ENCODE measurements around the gene YPEL1.
"Not testable (repeated sequence)": the region's sequence is repeated elsewhere in the genome, so short reads cannot be mapped to it uniquely, and the experiment has no call there.

Gene YPEL1

DNA sequence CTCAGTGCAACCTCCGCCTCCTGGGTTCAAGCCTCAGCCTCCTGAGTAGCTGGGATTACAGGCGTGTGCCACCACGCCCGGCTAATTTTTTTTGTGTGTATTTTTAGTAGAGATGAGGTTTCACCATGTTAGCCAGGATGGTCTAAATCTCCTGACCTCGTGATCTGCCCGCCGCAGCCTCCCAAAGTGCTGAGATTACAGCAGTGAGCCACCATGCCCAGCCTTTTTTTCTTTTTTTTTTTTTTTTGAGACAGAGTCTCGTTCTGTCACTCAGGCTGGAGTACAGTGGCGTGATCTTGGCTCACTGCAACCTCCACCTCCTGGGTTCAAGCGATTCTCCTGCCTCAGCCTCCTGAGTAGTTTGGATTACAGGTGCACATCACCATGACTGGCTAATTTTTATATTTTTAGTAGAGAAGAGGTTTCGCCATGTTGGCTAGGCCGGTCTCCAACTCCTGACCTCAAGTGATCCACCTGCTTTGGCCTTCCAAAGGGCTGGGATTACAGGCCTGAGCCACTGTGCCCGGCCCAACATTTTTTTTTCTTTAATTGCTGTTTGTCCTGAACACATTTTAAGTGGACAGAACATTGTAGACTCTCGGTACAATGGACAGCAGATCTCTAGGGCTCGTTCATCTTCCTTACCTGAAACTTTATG, 14.3 kb downstream of the YPEL1 start:
- not testable (repeated sequence) for DNase-seq (ENCODE audit: low read depth in 3 of 3)

- DNase-seq (ENCODE audit: low read depth in 3 of 3): not testable (repeated sequence)
These were observed 15.3 kb downstream of the YPEL1 start for GRCh38 chr22:21720191-21720859.

DNA sequence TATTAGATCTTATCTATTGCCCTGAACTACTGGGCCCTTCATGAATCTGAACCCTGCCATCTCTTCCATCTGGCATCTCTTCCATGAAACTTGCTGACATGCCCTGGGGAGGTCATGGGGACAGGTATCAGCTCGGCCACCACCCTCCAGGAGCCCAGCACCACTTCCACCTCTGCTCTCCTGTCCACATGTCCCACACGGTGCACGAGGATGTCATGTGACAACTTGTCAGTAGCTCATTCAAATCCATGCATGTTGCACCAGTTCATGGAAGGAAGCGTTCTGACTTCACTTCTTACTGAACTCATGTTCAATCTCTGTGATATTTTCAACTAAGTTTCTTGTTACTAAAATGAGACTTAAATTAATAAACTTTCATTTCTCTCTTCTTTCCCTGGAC, 16.6 kb downstream of the YPEL1 start:
- no peak for DNase-seq (ENCODE audit: low read depth in 3 of 3)

GRCh38 chr22:21718499-21718898, 17.1 kb downstream of the YPEL1 start:
- no peak for DNase-seq (ENCODE audit: low read depth in 3 of 3)

DNA sequence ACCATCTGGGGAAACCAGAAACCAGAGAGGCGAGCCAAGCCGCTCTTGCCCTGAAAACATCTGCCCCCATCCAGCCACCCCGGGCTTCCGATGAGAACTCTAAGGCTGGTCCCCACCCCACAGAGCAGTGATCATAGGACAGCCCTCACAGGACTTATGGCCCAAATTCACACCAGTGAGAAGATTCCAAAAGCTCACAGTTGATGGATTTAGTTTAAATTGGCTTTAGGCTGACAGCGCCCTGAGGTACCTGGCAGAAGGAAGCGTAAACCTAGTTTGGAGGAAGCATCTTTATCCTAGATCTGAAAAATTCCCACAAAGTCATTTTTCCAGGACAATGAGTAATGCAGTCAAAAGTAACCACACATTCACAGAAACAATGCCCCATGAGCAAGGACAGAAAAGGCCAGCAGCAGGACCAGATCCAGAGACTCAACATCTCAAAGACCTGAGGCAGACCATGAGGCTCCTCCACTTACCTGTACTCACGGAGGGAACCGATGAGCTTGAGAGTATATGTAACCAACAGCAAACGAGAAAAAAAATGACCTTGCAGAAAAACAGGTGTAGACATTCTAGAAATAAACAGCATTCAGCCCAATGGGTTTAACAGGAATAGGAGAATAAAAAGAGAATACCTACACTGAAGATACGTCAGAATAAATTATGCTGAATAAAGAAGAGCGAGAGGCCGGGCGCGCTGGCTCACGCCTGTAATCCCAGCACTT, 19.0 kb downstream of the YPEL1 start:
- not testable (repeated sequence) for DNase-seq (ENCODE audit: low read depth in 3 of 3)

GRCh38 chr22:21714786-21715185, 20.8 kb downstream of the YPEL1 start:
- DNase-seq (ENCODE audit: low read depth in 3 of 3): no peak

GRCh38 chr22:21714059-21714770, 21.4 kb downstream of the YPEL1 start:
- DNase-seq (ENCODE audit: low read depth in 3 of 3): no peak

DNA sequence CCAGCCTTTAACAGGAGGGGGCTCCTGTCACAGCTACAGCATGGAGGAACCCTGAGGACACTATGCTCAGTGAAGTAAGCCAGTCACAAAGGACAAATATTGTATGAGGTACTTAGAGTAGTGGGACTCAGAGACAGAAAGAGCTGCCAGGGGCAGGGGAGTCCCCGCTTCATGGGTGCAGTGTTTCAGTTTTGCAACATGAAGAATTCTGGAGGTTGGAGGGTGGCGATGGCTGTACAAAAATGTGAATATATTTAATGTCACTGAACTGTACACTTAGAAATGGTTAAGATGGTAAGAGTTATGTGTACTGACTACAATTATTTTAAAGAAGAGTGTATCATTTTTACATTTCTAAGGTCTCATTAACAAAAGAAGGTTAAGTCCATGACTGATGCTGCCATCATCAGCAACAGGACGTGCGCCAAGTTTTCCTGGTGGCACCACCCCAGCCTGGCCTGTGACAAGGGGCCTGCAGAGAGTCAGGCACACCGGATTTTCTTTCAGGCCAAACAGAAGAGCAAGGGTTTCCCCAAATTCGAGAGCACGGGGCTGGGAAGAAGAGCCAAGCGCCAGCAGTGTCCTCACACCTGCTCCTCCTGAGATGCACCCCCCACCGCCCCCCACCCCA, 22.1 kb downstream of the YPEL1 start:
- no peak for DNase-seq (ENCODE audit: low read depth in 3 of 3)

DNA sequence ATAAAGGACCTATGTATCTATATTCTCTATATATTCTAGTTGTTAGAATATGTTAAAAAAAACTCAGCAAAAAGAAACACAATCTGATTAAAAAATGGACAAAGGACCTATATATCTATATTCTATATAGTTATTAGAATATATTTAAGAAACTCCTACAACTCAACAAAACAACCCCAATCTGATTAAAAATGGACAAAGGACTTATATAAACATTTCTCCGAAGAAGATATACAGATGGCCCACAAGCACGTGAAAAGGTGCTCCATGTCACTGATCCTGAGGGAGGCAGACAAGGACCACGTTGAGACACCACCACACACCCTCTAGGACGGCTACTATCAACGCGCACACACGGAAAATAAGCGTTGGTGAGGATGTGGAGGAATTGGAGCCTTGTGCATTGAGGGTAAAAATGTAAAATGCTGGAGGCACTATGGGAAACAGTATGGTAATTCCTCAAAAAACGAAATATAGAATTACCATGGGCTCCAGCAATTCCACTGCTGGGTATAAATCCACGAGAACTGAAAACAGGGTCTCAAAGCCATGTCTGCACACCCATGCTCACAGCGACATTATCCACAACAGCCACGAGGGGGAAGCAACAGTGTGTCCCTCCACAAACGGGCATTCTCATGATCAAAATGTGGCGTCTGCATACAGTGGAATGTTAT, 22.7 kb downstream of the YPEL1 start:
- DNase-seq (ENCODE audit: low read depth in 3 of 3): peak; percentile 20 to 50 (median 46)

DNA sequence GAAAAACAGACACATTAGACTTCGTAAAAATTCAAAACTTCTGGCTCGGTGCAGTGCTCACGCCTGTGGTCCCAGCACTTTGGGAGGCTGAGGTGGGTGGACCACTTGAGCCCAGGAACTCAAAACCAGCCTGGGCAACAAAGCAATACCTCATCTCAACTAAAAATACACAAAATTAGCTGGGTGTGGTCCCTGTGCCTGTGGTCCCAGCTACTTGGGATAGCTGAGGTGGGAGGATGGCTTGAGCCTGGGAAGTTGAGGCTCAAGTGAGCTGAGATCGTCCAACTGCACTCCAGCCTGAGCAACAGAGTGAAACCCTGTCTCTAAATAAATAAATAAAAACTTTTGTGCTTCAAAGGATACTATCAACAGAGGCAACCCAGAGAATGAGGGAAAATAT, 23.7 kb downstream of the YPEL1 start:
- no peak for DNase-seq (ENCODE audit: low read depth in 3 of 3)

- DNase-seq (ENCODE audit: low read depth in 3 of 3): no peak
These were observed 25.4 kb downstream of the YPEL1 start for GRCh38 chr22:21710156-21710555.

- DNase-seq (ENCODE audit: low read depth in 3 of 3): no peak
These were observed 25.9 kb downstream of the YPEL1 start for GRCh38 chr22:21709688-21710087.

GRCh38 chr22:21708960-21709359, 26.6 kb downstream of the YPEL1 start:
- no peak for DNase-seq (ENCODE audit: low read depth in 3 of 3)

DNA sequence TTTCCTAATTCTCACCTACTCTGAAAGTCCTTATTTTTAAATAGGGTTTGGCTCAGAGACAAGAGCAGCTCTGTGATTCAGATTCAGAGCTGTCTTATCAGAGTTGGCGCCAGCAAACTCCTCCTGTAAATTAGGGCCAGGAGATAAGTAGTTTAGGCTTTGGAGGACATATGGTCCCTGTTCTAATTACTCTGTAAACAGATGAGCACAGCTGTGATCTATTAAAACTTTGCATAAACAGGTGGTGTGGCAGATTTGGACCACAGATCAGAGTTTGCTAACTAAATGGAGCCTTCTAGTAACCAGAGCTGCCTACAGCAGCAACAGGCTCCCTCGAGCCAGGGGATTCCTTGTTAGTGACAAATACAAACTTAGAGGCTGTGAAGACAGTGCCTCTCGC, 27.9 kb downstream of the YPEL1 start:
- DNase-seq (ENCODE audit: low read depth in 3 of 3): no peak

DNA sequence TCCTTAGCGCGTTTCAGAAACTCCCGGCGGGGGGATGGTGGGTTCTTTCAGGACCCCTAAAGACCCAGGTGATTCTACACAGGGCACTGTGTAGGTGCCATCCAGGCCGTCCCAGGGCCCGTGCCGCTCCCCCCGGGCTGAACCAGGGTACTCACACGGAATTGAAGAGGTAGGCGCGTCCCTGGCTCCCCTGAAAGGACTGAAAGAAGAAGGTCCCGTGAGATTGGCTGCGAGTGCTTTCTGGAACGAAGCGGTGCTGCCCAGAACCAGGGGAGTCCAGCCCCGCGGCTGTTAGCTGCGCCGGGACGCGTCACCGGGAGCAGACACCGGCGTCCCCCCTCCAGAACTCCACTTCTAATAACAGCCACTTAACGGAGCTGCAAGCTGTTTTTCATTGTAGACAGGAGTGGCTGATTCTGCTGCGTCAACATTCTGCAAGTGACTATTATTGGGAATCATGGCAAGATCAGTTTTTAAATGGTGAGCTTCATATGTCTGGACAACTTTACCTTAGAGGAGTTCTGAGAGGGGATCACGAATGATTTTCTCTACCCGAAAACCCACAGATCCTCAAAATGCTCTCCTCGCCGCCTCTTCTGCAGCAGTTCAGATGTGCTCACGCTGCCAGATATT, 31.8 kb downstream of the YPEL1 start:
- no peak for DNase-seq (ENCODE audit: low read depth in 3 of 3)

GRCh38 chr22:21702700-21703683, 32.6 kb downstream of the YPEL1 start:
- DNase-seq (ENCODE audit: low read depth in 3 of 3): no peak

DNA sequence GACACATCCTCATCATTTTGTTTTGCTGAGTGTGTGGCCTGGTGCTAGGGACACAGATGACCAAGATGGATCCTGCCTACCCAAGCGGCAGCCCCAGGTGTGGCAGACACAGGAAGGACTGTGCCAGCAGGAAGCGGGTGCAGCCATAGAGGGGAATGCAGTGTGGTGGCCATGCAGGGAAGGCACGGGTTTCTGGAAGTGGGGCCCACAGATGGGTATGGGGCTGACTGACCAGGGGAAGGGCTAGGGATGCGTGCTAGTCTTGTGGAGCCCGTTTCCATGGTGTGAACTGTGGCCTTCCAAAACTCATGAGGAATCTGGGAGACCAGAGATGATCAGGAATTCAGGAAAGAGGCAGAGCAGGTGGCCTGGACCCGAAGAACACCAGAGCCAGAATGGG, 33.5 kb downstream of the YPEL1 start:
- no peak for DNase-seq (ENCODE audit: low read depth in 3 of 3)

DNA sequence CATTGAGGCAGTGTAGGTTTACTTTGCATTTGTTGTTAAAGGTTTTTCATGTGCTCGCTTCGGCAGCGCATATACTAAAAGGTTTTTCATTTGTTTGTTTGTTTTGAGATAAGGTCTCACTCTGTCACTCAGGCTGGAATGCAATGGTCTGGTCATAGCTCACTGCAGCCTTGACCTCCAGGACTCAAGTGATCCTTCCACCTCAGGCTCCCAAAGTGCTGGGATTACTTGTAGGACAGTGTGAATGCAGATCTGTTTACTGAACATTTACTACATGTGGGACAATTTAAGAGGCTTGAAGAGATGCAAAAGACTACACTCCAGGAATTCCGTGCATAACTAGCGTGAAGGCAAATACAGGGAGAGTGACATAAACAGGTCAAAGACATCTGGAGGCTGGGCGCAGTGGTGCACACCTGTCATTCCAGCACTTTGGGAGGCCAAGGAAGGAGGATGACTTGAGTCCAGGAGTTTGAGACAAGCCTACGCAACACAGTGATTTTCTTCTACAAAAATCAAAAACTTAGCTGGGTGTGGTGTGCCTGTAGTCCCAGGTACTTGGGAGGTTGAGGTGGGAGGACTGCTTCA, 34.1 kb downstream of the YPEL1 start:
- DNase-seq (ENCODE audit: low read depth in 3 of 3): no peak

GRCh38 chr22:21700822-21701221, 34.8 kb downstream of the YPEL1 start:
- DNase-seq (ENCODE audit: low read depth in 3 of 3): no peak
